Hepatocyte (in vitro differentiated cells): ENCODE data around the gene NENF. TPM values are rescaled to one million over a fixed set of nuclear protein-coding genes. Genes with fewer than 3 reads are reported as not detected.
"Not testable (repeated sequence)": the region's sequence is repeated elsewhere in the genome, so short reads cannot be mapped to it uniquely, and the experiment has no call there.

ENCODE experiments used
- DNase-seq: peaks from one replicate; pipeline ENCODE4 v3.0.0-alpha.2; 2016; ENCODE audit warnings: low spot score
- H2AFZ ChIP-seq: fragments of 200-600 bp; sonication (generic); 2 replicates; pipeline ENCODE4 v1.6.0; 2016; ENCODE audit warnings: antibody characterized with exemption, mild to moderate bottlenecking
- H3K27ac ChIP-seq: fragments of 200-600 bp; sonication (generic); 2 replicates; pipeline ENCODE4 v1.5.1; 2016; ENCODE audit warnings: mild to moderate bottlenecking
- H3K27me3 ChIP-seq: fragments of 200-600 bp; sonication (generic); 2 replicates; pipeline ENCODE4 v1.6.1; 2016
- H3K36me3 ChIP-seq: fragments of 200-600 bp; sonication (generic); replicated peaks from 2 replicates; pipeline ENCODE4 v1.5.1; 2016; ENCODE audit warnings: low read depth; ENCODE audit not compliant: insufficient read depth
- H3K4me1 ChIP-seq: fragments of 200-600 bp; sonication (generic); 2 replicates; pipeline ENCODE4 v1.5.1; 2016; ENCODE audit warnings: mild to moderate bottlenecking, moderate library complexity; ENCODE audit not compliant: insufficient read depth
- H3K4me2 ChIP-seq: fragments of 200-600 bp; sonication (generic); 2 replicates; pipeline ENCODE4 v1.6.0; 2016
- H3K4me3 ChIP-seq: fragments of 200-600 bp; sonication (generic); 2 replicates; pipeline ENCODE4 v1.5.1; 2016; ENCODE audit warnings: mild to moderate bottlenecking
- H3K79me2 ChIP-seq: fragments of 200-600 bp; sonication (generic); 2 replicates; pipeline ENCODE4 v1.6.0; 2017; ENCODE audit warnings: mild to moderate bottlenecking
- H3K9me2 ChIP-seq: fragments of 200-600 bp; sonication (generic); replicated peaks from 2 replicates; pipeline ENCODE4 v1.6.0; 2017; ENCODE audit warnings: mild to moderate bottlenecking; ENCODE audit not compliant: insufficient read depth
- H3K9me3 ChIP-seq: fragments of 200-600 bp; sonication (generic); 2 replicates; pipeline ENCODE4 v1.5.1; 2016; ENCODE audit warnings: low read depth, mild to moderate bottlenecking
- H4K20me1 ChIP-seq: fragments of 200-600 bp; sonication (generic); 2 replicates; pipeline ENCODE4 v1.6.0; 2016; ENCODE audit warnings: mild to moderate bottlenecking; ENCODE audit not compliant: insufficient read depth, poor library complexity, severe bottlenecking
- CTCF ChIP-seq: fragments of 200-600 bp; sonication (generic); IDR thresholded peaks from 2 replicates; pipeline ENCODE4 v1.5.1; 2016; ENCODE audit warnings: antibody characterized with exemption, mild to moderate bottlenecking; ENCODE audit not compliant: poor library complexity
- EZH2 ChIP-seq: fragments of 200-600 bp; sonication (generic); IDR thresholded peaks from 2 replicates; pipeline ENCODE4 v1.6.1; 2016; ENCODE audit warnings: antibody characterized with exemption, mild to moderate bottlenecking, borderline replicate concordance
- EZH2phosphoT487 ChIP-seq: fragments of 200-600 bp; sonication (generic); IDR thresholded peaks from one replicate; pipeline ENCODE4 v1.6.1; 2018; ENCODE audit warnings: antibody characterized with exemption, mild to moderate bottlenecking, low read depth, moderate library complexity; ENCODE audit not compliant: unreplicated experiment, severe bottlenecking
- WGBS: methylation state at CpG from one replicate; pipeline ENCODE4 v1.1.6; 2016; ENCODE audit warnings: low lambda C conversion rate; ENCODE audit errors: missing lambda C conversion rate; 5-methylcytosine and 5-hydroxymethylcytosine counted together
- polyA plus RNA-seq: library from polyadenylated mRNA; unstranded; fragments of >200 nt; fragmentation: Nextera tagmentation; extraction: Ambion mirVana; gene quantifications from 2 replicates; pipeline ENCODE4 v1.2.1, GENCODE V29; 2016
- total RNA-seq: library from RNA; depleted of rRNA; stranded (reverse); fragments of >200 nt; gene quantifications from 2 replicates; pipeline ENCODE4 v1.2.3, GENCODE V29; 2014

The NENF gene
- total and polyA plus RNA-seq, 2 experiments from 2014 or later, result 52.3 to 115 TPM

- WGBS, result 68% methylated on average over 7 of the region's 7 CpGs
- Histone ChIP-seq H3K4me3 (no peak overlapping the region), H2AFZ (no peak overlapping the region), H3K4me2 (no peak overlapping the region), H3K27me3 (no peaks in the 10 kb centered on the region), H3K9me2 (no peaks in the 10 kb centered on the region), H3K9me3 (no peaks in the 10 kb centered on the region), H3K36me3 (no peaks in the 10 kb centered on the region), H4K20me1 (no peaks in the 10 kb centered on the region), H3K27ac (no peak overlapping the region), H3K4me1 (peaks cover 13% of the 10 kb centered on the region), H3K79me2 (no peaks in the 10 kb centered on the region)
- no peak for TF ChIP-seq EZH2
- no peak for TF ChIP-seq EZH2phosphoT487
- no peak for TF ChIP-seq CTCF
- DNase-seq, result no peak
Measured at GRCh38 chr1:212479188-212479587, 46.5 kb downstream of the NENF start.

GRCh38 chr1:212480711-212481437 lies 48.2 kb downstream of the NENF start:
- not testable (repeated sequence) for H3K27ac ChIP-seq, H3K36me3 ChIP-seq, H2AFZ ChIP-seq, H3K4me2 ChIP-seq, H3K9me3 ChIP-seq, H4K20me1 ChIP-seq, H3K9me2 ChIP-seq, DNase-seq, H3K79me2 ChIP-seq, H3K4me3 ChIP-seq, H3K27me3 ChIP-seq
- WGBS, result 95% methylated on average over 11 of the region's 11 CpGs
- peaks cover 19% of the 10 kb centered on the region for H3K4me1 ChIP-seq

- Histone ChIP-seq H3K4me2 (no peak overlapping the region), H3K27ac (peak overlapping the region; percentile 88), H3K4me3 (no peak overlapping the region), H3K4me1 (peaks cover 19% of the 10 kb centered on the region), H3K27me3 (no peaks in the 10 kb centered on the region), H4K20me1 (no peaks in the 10 kb centered on the region), H3K9me2 (no peaks in the 10 kb centered on the region), H2AFZ (no peak overlapping the region), H3K9me3 (no peaks in the 10 kb centered on the region), H3K79me2 (no peaks in the 10 kb centered on the region), H3K36me3 (no peaks in the 10 kb centered on the region)
- no peak for DNase-seq
- 92% methylated on average over 2 of the region's 2 CpGs for WGBS
- TF ChIP-seq EZH2phosphoT487 (no peak), CTCF (no peak), EZH2 (no peak)
Measured at GRCh38 chr1:212481438-212481767, 48.7 kb downstream of the NENF start.

GRCh38 chr1:212482006-212482636 lies 49.4 kb downstream of the NENF start:
- Histone ChIP-seq H3K27ac (peak overlapping the region; percentile 89), H3K4me2 (no peak overlapping the region), H2AFZ (no peak overlapping the region), H3K4me1 (peaks cover 19% of the 10 kb centered on the region), H3K9me2 (no peaks in the 10 kb centered on the region), H3K4me3 (no peak overlapping the region), H4K20me1 (no peaks in the 10 kb centered on the region), H3K9me3 (no peaks in the 10 kb centered on the region), H3K79me2 (no peaks in the 10 kb centered on the region), H3K36me3 (no peaks in the 10 kb centered on the region), H3K27me3 (no peaks in the 10 kb centered on the region)
- TF ChIP-seq CTCF (no peak), EZH2phosphoT487 (no peak), EZH2 (no peak)
- WGBS, result 70% methylated on average over 3 of the region's 3 CpGs
- DNase-seq, result peak; percentile 54
